HG03460 (cell line): ENCODE results near the gene INPP5E.
"Not testable (repeated sequence)": the region's sequence is repeated elsewhere in the genome, so short reads cannot be mapped to it uniquely, and the experiment has no call there.

Experiments used
- ATAC-seq: cut with Tn5 transposase; IDR thresholded peaks from one replicate; pipeline ENCODE4 v1.9.1; 2021; ENCODE audit not compliant: unreplicated experiment

Gene INPP5E

DNA sequence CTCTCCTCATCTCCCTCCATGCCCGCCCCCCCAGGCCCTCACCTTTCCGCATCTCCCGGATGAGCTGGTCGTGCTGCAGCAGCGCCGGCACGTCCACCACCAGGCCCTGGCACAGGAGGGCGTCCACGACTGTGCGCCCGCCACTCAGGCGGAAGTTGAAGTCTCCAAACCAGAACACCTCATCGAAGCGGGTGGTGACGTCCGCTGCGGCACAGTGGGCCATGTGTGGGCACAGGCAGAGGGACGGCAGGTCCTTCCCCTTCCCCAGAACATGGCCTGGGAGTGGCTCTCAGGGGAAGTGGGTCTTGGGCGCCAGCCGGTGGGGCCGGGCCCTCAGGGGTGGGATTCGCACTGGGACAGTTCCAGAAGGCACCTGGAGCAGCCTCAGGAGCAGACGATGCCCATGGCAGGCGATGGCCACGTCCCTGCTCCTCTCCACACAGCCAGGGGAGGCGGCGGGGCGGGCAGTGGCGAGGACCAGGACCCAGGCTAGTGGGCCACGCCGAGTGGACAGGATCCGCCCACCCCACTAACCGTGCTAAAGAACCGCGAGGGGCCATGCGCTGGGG is 7.8 kb downstream of the INPP5E start:
- ATAC-seq: no peak

GRCh38 chr9:136430588-136431234 is 8.9 kb downstream of the INPP5E start:
- no peak for ATAC-seq

GRCh38 chr9:136429683-136430491 is 9.8 kb downstream of the INPP5E start:
- no peak for ATAC-seq

DNA sequence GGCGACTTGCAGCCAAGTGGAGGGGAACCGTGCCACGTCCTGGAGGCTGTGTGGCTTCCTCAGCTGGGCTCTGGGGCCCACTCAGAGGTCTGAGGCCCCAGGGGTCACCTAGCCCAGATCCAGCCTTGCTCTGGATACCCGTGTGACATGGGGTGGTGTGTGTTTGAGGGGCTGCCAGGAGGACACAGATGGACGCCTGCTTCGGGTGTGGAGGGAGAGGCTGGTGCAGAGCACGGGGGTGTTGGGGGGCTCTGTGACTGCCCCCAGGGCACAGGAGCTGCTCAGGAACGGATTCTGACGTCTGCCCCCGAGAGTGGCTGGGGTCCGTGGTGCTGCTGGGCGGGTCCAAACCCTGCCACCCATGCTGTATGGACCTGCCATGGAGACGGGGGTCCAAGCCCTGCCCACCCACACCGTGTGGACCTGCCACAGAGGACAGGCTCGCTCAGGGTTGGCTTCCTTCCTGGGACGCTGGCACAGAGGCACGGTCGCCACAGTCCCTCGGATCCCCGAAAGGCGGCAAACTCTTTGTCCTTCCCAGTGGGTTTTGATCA is 10.5 kb downstream of the INPP5E start:
- no peak for ATAC-seq

GRCh38 chr9:136426787-136427186 is 12.9 kb downstream of the INPP5E start:
- no peak for ATAC-seq

- ATAC-seq: not testable (repeated sequence)
These were observed 14.3 kb downstream of the INPP5E start for GRCh38 chr9:136425367-136425766.

- ATAC-seq: no peak
These were observed 14.8 kb downstream of the INPP5E start for GRCh38 chr9:136424750-136425362.

DNA sequence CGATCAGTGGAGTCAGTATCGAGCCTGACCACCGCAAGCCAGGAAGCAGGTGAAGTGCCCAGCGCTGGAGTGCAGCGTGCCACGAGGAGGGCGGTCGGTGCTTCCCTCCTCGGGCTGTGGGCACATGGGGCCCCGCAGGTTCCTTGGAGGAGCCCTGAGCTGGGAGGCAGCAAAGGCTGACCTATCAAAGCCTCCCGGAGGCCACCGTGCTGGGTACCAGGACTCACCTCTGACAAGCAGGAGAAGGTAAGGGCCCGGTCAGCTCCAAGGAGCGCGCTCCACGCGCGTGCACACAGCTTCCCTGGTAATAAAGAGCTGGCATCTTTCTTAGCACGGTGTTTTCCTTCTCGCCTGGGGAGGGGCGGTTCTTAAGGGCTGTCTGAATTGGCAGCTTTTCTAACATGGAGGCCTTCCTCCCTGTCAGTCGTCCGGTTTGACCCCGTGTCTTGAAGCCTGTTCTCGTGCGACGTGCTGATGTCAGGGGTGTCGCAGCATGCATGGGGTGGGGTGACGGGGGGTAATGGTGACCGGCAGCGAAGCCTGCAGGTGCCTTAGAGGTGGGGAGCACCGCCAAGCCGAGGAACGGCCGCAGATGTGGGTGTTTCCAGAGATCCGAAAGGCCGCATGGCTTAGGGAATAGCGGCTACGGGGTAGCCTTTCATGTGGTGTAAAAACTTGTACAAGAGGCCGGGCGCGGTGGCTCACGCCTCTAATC is 16.1 kb downstream of the INPP5E start:
- ATAC-seq: no peak

- no peak for ATAC-seq
These were observed 16.8 kb downstream of the INPP5E start for GRCh38 chr9:136422876-136423275.

GRCh38 chr9:136421791-136422190 is 17.9 kb downstream of the INPP5E start:
- ATAC-seq: no peak

DNA sequence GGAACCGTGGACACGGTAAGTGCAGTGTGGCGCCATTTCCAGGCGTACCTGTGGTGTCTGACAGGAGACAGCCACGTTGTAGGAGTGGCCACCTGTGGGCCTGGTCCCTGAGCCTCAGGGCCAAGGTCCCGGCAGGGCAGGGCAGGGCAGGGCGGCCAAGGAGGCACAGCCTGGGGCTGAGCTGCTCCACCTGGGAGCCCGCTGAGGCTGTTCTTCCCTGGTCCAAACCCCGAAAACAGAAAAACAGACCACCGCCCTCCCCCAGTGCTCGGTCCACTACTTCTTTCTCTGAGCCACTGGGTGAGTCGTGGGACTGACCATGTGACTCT is 20.6 kb downstream of the INPP5E start:
- no peak for ATAC-seq

DNA sequence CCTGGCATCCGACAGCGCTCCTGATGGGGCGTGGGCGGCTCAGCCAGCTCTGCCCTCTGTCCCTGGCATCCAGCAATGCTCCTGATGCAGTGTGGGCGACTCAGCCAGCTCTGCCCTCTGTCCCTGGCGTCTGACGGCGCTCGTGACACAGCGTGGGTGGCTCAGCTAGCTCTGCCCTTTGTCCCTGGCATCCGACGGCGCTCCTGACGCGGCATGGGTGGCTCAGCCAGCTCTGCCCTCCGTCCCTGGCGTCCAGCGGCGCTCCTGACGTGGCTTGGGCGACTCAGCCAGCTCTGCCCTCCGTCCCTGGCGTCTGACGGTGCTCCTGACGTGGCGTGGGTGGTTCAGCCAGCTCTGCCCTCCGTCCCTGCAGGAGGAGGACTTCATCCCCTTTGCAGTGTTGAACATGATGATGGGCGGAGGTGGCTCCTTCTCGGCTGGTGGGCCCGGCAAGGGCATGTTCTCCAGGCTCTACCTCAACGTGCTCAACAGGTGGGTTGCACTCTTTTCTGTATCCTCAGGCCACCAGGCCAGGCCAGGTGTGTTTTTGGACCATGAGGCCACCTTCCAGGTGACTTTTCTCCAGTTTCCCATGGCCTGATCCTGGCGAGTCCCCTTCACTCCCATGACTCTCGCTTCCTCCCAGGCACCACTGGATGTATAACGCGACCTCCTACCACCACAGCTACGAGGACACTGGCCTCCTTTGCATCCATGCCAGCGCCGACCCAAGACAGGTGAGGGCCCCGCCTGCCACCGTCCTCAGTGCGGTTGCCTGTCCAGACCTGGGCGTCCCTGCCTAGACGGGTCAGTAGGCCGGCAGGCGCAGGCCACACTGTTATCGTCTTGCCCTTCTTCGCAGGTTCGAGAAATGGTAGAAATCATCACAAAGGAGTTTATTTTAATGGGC is 21.2 kb downstream of the INPP5E start:
- no peak for ATAC-seq

DNA sequence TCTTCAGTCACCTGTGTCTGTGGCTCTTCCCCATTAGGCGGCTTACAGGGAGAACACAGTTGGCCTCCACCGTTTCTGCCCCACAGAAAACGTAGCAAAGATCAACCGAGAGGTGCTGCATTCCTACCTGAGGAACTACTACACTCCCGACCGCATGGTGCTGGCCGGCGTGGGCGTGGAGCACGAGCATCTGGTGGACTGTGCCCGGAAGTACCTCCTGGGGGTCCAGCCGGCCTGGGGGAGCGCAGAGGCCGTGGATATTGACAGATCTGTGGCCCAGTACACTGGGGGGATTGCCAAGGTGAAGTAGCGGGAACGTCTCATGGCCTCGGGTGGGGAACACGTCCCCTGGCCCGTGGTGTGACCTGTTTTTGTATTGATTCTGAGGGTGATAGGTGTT is 22.7 kb downstream of the INPP5E start:
- ATAC-seq: no peak

GRCh38 chr9:136416427-136416826 is 23.2 kb downstream of the INPP5E start:
- ATAC-seq: no peak

- no peak for ATAC-seq
These were observed 26.7 kb downstream of the INPP5E start for GRCh38 chr9:136412962-136413361.

GRCh38 chr9:136411378-136411777 is 28.3 kb downstream of the INPP5E start:
- ATAC-seq: no peak

- peak; percentile 79 for ATAC-seq
These were observed 29.0 kb downstream of the INPP5E start, which contains the start of the genes ENTR1 and PMPCA for GRCh38 chr9:136410500-136411287. Gene ENTR1 (minus strand): TSS chr9:136410614. CDS start chr9:136410397, 217 bp downstream. Gene PMPCA (plus strand): TSS chr9:136410658. CDS start chr9:136410669, 11 bp downstream.

DNA sequence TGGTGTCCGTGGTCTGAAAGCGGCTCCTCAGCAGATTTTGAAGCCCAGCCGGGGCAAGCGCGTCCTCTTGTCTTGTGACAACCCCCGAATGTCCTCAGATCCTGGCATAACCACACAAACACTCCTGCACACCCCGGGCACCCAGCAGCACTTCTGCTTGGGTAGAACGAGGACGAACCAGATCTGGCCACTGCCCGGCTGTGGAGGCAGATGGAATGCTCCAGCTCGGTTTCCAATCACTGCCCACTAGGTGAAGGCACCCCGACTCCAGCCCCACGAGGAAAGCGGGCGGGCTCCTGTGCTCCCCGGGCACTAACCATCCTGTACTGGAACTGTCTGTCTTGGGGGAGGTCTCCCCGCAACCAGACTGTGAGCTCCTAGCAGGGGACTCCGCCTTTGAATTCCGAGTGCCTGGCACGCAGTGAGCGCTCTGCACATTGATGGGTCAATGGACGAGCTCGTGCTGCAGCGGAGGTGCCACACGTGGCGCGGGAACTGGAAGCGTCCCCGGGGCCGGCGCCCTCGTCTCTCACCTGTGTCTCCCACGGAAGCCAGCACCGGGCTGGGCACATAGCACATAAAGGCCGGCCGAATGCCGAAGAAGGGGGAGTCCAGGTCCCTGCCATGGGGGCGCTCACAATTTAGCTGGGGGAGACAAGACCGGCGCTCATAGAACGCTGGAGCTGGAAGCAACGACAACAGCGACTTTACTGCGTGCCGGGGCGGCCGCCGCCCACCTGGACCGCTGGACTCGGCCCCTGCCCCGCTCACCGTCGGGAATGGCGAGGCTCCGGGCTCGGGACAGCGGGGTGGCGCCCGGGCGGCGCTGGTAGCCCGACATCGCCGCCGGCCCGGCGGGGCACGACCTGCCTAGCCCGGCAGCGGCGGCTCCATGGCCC is 29.8 kb downstream of the INPP5E start:
- peak; percentile 20 for ATAC-seq
